DOHH2 (cell line): ENCODE measurements around the gene HIVEP3.

Experiments
- CTCF ChIP-seq: fragments of 200-600 bp; sonication (generic); IDR thresholded peaks from one replicate; pipeline ENCODE4 v1.5.1; 2014; ENCODE audit warnings: antibody characterized with exemption, mild to moderate bottlenecking, low read depth, low read length; ENCODE audit not compliant: poor library complexity, severe bottlenecking
- EZH2phosphoT487 ChIP-seq: fragments of 200-600 bp; sonication (generic); IDR thresholded peaks from 2 replicates; pipeline ENCODE4 v1.6.1; 2017; ENCODE audit warnings: borderline replicate concordance, mild to moderate bottlenecking, antibody characterized with exemption, low read length, moderate library complexity, mixed read lengths

- TF ChIP-seq CTCF: no peak
- TF ChIP-seq EZH2phosphoT487: no peak
Observed at GRCh38 chr1:41547336-41547735, 371.4 kb downstream of the HIVEP3 start.
